IMR-90 (cell line): ENCODE results near the gene KRT6A.

Experiments
- CEBPB ChIP-seq: IDR thresholded peaks from 2 replicates; pipeline ENCODE4 v1.6.1; 2012; ENCODE audit warnings: low read depth, low read length, improper control_type of control experiment
- CHD1 ChIP-seq: IDR thresholded peaks from 2 replicates; pipeline ENCODE4 v1.6.1; 2012; ENCODE audit warnings: low read depth, low read length, improper control_type of control experiment
- CTCF ChIP-seq: conservative IDR thresholded peaks from 2 replicates; pipeline ENCODE4 v1.5.1; 2012; ENCODE audit warnings: mild to moderate bottlenecking, low read depth, low read length, improper control_type of control experiment
- ELK1 ChIP-seq: fragments of 150-350 bp; IDR thresholded peaks from 2 replicates; pipeline ENCODE4 v1.6.1; 2016; ENCODE audit warnings: low read depth, mild to moderate bottlenecking, low read length, moderate library complexity, borderline replicate concordance
- FOS ChIP-seq: fragments of 150-350 bp; IDR thresholded peaks from 2 replicates; pipeline ENCODE4 v1.6.1; 2016; ENCODE audit warnings: low read depth, low read length
- MAFK ChIP-seq: IDR thresholded peaks from 2 replicates; pipeline ENCODE4 v1.6.1; 2012; ENCODE audit warnings: low read depth, low read length, improper control_type of control experiment
- MXI1 ChIP-seq: IDR thresholded peaks from 2 replicates; pipeline ENCODE4 v1.6.1; 2012; ENCODE audit warnings: low read depth, mild to moderate bottlenecking, low read length, moderate library complexity, borderline replicate concordance
- NFE2L2 ChIP-seq: fragments of 150-350 bp; IDR thresholded peaks from 2 replicates; pipeline ENCODE4 v1.6.1; 2016; ENCODE audit warnings: low read depth, mild to moderate bottlenecking, low read length
- POLR2A ChIP-seq: IDR thresholded peaks from 2 replicates; pipeline ENCODE4 v1.6.1; 2012; ENCODE audit warnings: mild to moderate bottlenecking, low read depth, low read length
- RAD21 ChIP-seq: IDR thresholded peaks from 2 replicates; pipeline ENCODE4 v1.6.1; 2012; ENCODE audit warnings: low read length, improper control_type of control experiment
- RCOR1 ChIP-seq: IDR thresholded peaks from 2 replicates; pipeline ENCODE4 v1.6.1; 2012; ENCODE audit warnings: mild to moderate bottlenecking, low read length, improper control_type of control experiment; ENCODE audit not compliant: insufficient replicate concordance
- SMC3 ChIP-seq: fragments of 150-350 bp; IDR thresholded peaks from 2 replicates; pipeline ENCODE4 v1.6.1; 2016; ENCODE audit warnings: low read depth, mild to moderate bottlenecking, antibody characterized with exemption, low read length, moderate library complexity
- USF2 ChIP-seq: fragments of 150-350 bp; IDR thresholded peaks from 2 replicates; pipeline ENCODE4 v1.6.1; 2017; ENCODE audit warnings: mild to moderate bottlenecking, antibody characterized with exemption, low read length, low read depth

DNA sequence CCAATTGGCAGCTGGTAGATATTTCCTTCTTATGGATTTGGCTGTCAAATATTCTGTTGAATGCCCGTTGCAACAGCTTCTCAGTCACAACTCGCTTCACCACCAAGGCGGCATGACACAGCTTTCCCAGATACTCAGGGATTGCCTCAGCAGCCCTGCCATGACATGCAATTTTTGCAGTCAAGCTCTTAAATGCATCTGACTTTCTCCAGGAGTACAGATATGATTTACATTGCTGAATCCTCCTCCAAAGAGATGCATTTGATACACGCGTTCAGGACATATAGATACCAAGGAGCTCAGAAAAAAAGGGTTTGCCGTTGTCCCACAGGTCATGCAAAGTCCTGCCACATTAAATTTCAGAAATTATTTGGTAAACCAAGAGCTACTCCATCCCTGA lies 20.7 kb upstream of the KRT6A start:
- TF ChIP-seq CTCF (no peak), SMC3 (no peak), NFE2L2 (no peak), POLR2A (no peak), USF2 (no peak), RAD21 (no peak), CEBPB (no peak), FOS (no peak), MAFK (no peak), ELK1 (no peak), RCOR1 (no peak), MXI1 (no peak), CHD1 (no peak)
